HUES6 (cell line): ENCODE measurements around the gene FGF9.

Experiments
- H3K27ac ChIP-seq: 2 replicates; pipeline ENCODE4 v1.7.0; 2013; ENCODE audit warnings: low read depth, mild to moderate bottlenecking, low read length, inconsistent platforms
- H3K27me3 ChIP-seq: 2 replicates; pipeline ENCODE4 v1.6.1; 2013; ENCODE audit warnings: low read length; ENCODE audit not compliant: control insufficient read depth, insufficient read depth
- H3K36me3 ChIP-seq: 2 replicates; pipeline ENCODE4 v1.6.1; 2013; ENCODE audit warnings: low read length; ENCODE audit not compliant: control insufficient read depth, insufficient read depth
- H3K4me1 ChIP-seq: 2 replicates; pipeline ENCODE4 v1.6.1; 2013; ENCODE audit warnings: low read length; ENCODE audit not compliant: control insufficient read depth, insufficient read depth
- H3K4me3 ChIP-seq: 2 replicates; pipeline ENCODE4 v1.5.1; 2013; ENCODE audit warnings: low read depth, low read length
- H3K9ac ChIP-seq: one replicate; pipeline ENCODE4 v1.6.1; 2013; ENCODE audit warnings: mild to moderate bottlenecking, low read length
- H3K9me3 ChIP-seq: 2 replicates; pipeline ENCODE4 v1.6.1; 2013; ENCODE audit warnings: low read depth, low read length; ENCODE audit not compliant: control insufficient read depth, insufficient read depth

The FGF9 gene

GRCh38 chr13:21670883-21671619, at the start of gene FGF9:
Gene FGF9, plus strand, starts transcription at chr13:21671073. Its CDS starts 840 bp downstream, at chr13:21671913.
- Histone ChIP-seq H3K27ac (no peak within 1 kb of the TSS), H3K9me3 (no peaks in the 10 kb centered on the region), H3K36me3 (no peaks in the 10 kb centered on the region), H3K4me1 (peaks cover 30% of the 10 kb centered on the region), H3K9ac (peak within 1 kb of the TSS; percentile 78), H3K4me3 (peak within 1 kb of the TSS; percentile 75), H3K27me3 (peaks cover 90% of the 10 kb centered on the region)

GRCh38 chr13:21625366-21625765, 45.5 kb upstream of the FGF9 start:
- no peaks in the 10 kb centered on the region for H3K27me3 ChIP-seq
- no peak overlapping the region for H3K4me3 ChIP-seq
- no peak overlapping the region for H3K27ac ChIP-seq
- no peak overlapping the region for H3K9ac ChIP-seq
- H3K36me3 ChIP-seq, result no peaks in the 10 kb centered on the region
- H3K9me3 ChIP-seq, result no peaks in the 10 kb centered on the region
- no peaks in the 10 kb centered on the region for H3K4me1 ChIP-seq

- Histone ChIP-seq H3K4me3 (no peak overlapping the region), H3K9me3 (peaks cover 2% of the 10 kb centered on the region; the same call in 1 of the 2 replicates), H3K36me3 (no peaks in the 10 kb centered on the region), H3K4me1 (no peaks in the 10 kb centered on the region), H3K27ac (no peak overlapping the region), H3K9ac (no peak overlapping the region), H3K27me3 (no peaks in the 10 kb centered on the region)
These were observed 38.7 kb upstream of the FGF9 start for GRCh38 chr13:21632196-21632595.

GRCh38 chr13:21636656-21637055, 34.2 kb upstream of the FGF9 start:
- Histone ChIP-seq H3K27ac (no peak overlapping the region), H3K36me3 (no peaks in the 10 kb centered on the region), H3K4me3 (no peak overlapping the region), H3K27me3 (no peaks in the 10 kb centered on the region), H3K9ac (no peak overlapping the region), H3K9me3 (no peaks in the 10 kb centered on the region), H3K4me1 (no peaks in the 10 kb centered on the region)

GRCh38 chr13:21637296-21637695, 33.6 kb upstream of the FGF9 start:
- Histone ChIP-seq H3K4me1 (no peaks in the 10 kb centered on the region), H3K36me3 (no peaks in the 10 kb centered on the region), H3K9me3 (no peaks in the 10 kb centered on the region), H3K27ac (no peak overlapping the region), H3K27me3 (no peaks in the 10 kb centered on the region), H3K9ac (no peak overlapping the region), H3K4me3 (no peak overlapping the region)

GRCh38 chr13:21638319-21639282, 32.3 kb upstream of the FGF9 start:
- no peak overlapping the region for H3K27ac ChIP-seq
- no peaks in the 10 kb centered on the region for H3K4me1 ChIP-seq
- no peaks in the 10 kb centered on the region for H3K27me3 ChIP-seq
- H3K36me3 ChIP-seq, result no peaks in the 10 kb centered on the region
- H3K9me3 ChIP-seq, result no peaks in the 10 kb centered on the region
- H3K4me3 ChIP-seq, result no peak overlapping the region
- H3K9ac ChIP-seq, result no peak overlapping the region

GRCh38 chr13:21639561-21639960, 31.3 kb upstream of the FGF9 start:
- Histone ChIP-seq H3K4me3 (no peak overlapping the region), H3K9ac (no peak overlapping the region), H3K36me3 (no peaks in the 10 kb centered on the region), H3K9me3 (no peaks in the 10 kb centered on the region), H3K27ac (no peak overlapping the region), H3K27me3 (no peaks in the 10 kb centered on the region), H3K4me1 (no peaks in the 10 kb centered on the region)

- Histone ChIP-seq H3K27me3 (no peaks in the 10 kb centered on the region), H3K27ac (no peak overlapping the region), H3K4me3 (no peak overlapping the region)
These were observed 29.2 kb upstream of the FGF9 start for GRCh38 chr13:21641629-21642028.

GRCh38 chr13:21657538-21657937, 13.3 kb upstream of the FGF9 start:
- peaks cover 6% of the 10 kb centered on the region; the same call in 1 of the 2 replicates for H3K9me3 ChIP-seq
- H3K4me3 ChIP-seq, result no peak overlapping the region
- H3K4me1 ChIP-seq, result no peaks in the 10 kb centered on the region
- no peaks in the 10 kb centered on the region; the same call in 1 of the 2 replicates for H3K27me3 ChIP-seq
- H3K36me3 ChIP-seq, result no peaks in the 10 kb centered on the region
- H3K9ac ChIP-seq, result no peak overlapping the region
- H3K27ac ChIP-seq, result no peak overlapping the region

More at GRCh38 chr13:21641629-21642028, 29.2 kb upstream of the FGF9 start:
- H3K9ac ChIP-seq, result no peak overlapping the region
- no peaks in the 10 kb centered on the region for H3K36me3 ChIP-seq
- no peaks in the 10 kb centered on the region for H3K9me3 ChIP-seq
- H3K4me1 ChIP-seq, result no peaks in the 10 kb centered on the region

GRCh38 chr13:21659087-21659486, 11.8 kb upstream of the FGF9 start:
- no peaks in the 10 kb centered on the region for H3K4me1 ChIP-seq
- no peak overlapping the region for H3K4me3 ChIP-seq
- no peaks in the 10 kb centered on the region for H3K36me3 ChIP-seq
- peaks cover 1% of the 10 kb centered on the region; the same call in 1 of the 2 replicates for H3K27me3 ChIP-seq
- no peak overlapping the region for H3K27ac ChIP-seq
- H3K9ac ChIP-seq, result no peak overlapping the region
- H3K9me3 ChIP-seq, result peaks cover 6% of the 10 kb centered on the region; the same call in 1 of the 2 replicates
